GM12864 (cell line): ENCODE results near the gene DDRGK1.

Experiments used
- DNase-seq: peaks from one replicate; pipeline ENCODE4 v3.0.0-alpha.2; 2011; ENCODE audit warnings: low read depth
- H3K4me3 ChIP-seq: 2 replicates; pipeline ENCODE4 v1.5.1; 2011; ENCODE audit warnings: mild to moderate bottlenecking, low read depth, low read length, control low read depth
- TF ChIP-seq, protein P1 (sequence below): IDR thresholded peaks from 2 replicates; pipeline ENCODE4 v1.5.1; 2011; ENCODE audit warnings: low read depth, mild to moderate bottlenecking, moderate library complexity, low read length, control low read depth, inconsistent platforms; ENCODE audit errors: missing control alignments

Gene DDRGK1

DNA sequence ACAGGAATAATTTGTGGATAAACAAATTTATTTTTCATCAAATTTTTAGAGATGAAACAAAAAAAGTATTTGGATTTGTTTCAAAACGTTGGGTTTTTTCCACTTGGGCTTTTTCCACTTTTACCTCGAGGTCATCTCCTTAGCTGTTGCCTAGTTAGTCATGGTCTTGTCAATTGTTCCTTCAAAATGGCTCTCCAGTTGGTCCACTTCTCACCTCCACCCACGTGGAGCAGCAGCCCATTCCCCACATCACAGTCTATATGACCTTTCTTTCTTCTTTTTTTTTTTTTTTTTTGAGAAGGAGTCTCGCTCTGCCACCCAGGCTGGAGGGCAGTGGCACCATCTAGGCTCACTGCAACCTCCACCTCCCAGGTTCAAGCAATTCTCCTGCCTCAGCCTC is 41.2 kb upstream of the DDRGK1 start:
- DNase-seq = no peak
- TF ChIP-seq, protein P1, sequence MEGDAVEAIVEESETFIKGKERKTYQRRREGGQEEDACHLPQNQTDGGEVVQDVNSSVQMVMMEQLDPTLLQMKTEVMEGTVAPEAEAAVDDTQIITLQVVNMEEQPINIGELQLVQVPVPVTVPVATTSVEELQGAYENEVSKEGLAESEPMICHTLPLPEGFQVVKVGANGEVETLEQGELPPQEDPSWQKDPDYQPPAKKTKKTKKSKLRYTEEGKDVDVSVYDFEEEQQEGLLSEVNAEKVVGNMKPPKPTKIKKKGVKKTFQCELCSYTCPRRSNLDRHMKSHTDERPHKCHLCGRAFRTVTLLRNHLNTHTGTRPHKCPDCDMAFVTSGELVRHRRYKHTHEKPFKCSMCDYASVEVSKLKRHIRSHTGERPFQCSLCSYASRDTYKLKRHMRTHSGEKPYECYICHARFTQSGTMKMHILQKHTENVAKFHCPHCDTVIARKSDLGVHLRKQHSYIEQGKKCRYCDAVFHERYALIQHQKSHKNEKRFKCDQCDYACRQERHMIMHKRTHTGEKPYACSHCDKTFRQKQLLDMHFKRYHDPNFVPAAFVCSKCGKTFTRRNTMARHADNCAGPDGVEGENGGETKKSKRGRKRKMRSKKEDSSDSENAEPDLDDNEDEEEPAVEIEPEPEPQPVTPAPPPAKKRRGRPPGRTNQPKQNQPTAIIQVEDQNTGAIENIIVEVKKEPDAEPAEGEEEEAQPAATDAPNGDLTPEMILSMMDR = no peak
- no peak overlapping the region for H3K4me3 ChIP-seq

DNA sequence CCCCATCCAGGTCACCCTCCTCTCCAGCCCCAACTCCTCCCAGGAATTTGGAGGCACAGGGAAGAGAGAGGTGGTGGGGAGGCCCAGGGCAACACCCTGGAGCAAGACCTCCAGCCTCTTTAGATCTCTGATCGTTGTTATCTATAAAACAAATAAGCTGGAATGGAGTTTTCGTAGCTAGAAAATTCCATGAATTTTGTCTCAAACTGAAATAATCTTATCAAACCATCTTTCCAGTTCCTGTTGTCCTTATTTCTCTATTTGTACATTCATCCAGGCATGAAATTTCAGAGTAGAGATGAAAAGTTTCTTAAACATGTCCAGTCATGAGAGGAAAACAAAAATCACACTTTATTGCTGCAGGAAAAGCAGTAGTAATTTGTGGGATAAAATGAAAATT is 40.7 kb upstream of the DDRGK1 start:
- DNase-seq = no peak
- TF ChIP-seq, protein P1 = no peak
- no peak overlapping the region for H3K4me3 ChIP-seq

DNA sequence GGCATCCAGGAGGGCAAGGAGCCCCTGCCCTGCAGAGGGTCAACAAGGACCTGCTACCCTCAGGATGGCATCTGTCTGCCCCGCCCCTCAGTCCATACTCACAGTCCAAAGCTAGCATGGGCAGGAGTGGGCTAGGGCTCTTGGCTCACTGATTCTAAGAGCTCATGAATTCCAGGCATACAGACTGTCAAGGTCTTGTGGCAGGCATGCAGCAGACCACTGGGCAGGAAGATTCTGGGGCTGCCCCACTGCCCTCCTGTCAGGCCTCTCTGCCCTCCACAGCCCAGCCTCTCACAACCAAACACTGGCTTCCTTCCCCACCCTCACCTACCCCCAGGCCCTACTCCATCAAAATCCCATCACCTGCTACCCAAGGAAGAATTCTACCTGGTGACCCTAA is 40.1 kb upstream of the DDRGK1 start:
- H3K4me3 ChIP-seq = no peak overlapping the region
- no peak for DNase-seq

DNA sequence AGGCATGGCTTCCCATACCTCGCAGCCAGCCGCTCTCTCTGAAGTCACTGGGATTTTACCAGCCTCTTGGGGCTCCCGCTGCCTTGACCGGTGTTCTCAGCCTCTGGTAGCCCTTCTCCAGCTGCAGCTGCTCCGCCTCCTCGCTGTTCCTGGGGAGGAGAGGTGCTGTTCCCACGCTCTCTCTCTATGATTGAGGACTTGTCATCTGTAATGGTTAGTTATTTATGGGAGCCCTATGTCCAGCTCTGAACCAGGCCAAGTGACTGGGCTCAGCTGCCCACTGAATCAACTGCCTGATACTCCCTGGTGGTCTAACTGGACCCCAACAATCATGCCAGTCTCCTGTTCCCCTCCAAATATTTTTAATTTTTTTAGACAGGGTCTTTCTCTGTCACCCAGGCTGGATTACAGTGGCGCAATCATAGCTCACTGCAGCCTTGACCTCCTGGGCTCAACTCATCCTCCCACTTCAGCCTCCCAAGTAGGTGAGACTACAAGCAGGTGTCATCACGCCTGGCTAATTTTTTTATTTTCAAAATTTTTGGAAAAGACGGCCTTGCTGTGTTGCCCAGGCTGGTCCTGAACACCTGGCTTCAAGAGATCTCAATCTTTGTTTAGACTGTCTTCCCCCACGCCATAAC is 39.4 kb upstream of the DDRGK1 start:
- DNase-seq = no peak
- TF ChIP-seq, protein P1 = no peak
- H3K4me3 ChIP-seq = no peak overlapping the region

More for the DNA sequence above, 40.1 kb upstream of the DDRGK1 start:
- TF ChIP-seq, protein P1 = no peak

DNA sequence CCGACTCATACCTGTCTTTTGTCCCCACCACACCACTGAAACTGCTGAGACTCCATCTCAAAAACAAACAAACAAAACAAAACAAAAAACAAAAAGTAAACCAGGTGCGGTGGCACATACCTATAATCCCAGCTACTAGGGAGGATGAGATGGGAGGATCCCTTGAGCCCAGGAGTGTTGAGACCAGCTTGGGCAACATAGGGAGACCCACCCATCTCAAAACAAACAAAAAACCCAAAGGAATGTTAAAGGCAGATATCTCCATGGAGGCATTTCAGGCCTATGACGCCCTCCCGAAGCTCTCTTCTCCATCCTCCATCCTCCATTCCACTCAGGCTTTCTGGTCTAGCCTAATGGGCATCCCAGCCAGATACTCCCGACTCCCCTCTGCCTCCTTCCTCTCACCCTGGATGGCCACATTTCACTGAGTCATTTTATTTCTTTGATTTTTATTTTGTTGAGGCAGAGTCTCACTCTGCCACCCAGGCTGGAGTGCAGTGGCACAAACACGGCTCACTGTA is 37.8 kb upstream of the DDRGK1 start:
- TF ChIP-seq, protein P1 = no peak
- DNase-seq = no peak
- H3K4me3 ChIP-seq = no peak overlapping the region

DNA sequence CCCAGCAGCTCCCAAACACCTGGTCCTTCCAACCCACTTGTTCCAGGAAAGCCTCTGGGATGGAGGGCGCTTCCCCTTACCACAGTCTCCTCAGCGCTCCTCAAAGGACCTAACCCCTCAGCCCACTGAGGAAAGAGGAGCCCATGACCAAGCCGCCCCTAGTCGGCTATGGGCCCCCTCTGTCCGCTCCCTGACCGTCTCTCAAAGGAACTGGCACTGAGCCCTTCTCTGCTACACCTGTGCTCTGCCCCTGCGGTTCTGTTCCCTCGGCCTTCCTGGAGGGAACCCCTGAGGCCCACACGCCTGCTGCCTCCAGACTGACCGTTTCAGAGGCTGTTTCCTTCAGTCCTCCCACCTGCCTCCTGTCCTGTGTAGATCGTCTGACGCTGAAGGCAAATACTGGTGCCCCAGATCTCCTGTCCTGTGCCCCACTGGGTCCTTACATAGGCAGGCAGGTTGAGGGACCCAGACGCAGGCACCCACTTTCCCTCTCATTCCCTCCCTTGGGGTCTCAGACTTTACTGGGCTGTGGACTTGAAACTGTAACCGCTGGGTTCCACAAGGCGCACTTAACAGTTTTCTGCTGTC is 36.4 kb upstream of the DDRGK1 start:
- no peak for DNase-seq
- H3K4me3 ChIP-seq = no peak overlapping the region
- TF ChIP-seq, protein P1 = no peak
